Fibroblast of mammary gland (primary cell): ENCODE results near the gene IRF7.

Experiments
- DNase-seq: peaks from one replicate; pipeline ENCODE4 v3.0.0-alpha.2; 2010; ENCODE audit warnings: low read depth
- H3K4me3 ChIP-seq: 2 replicates; pipeline ENCODE4 v1.5.1; 2011; ENCODE audit warnings: low read depth, mild to moderate bottlenecking, low read length, moderate library complexity; ENCODE audit not compliant: control insufficient read depth
- TF ChIP-seq, protein P1 (sequence below): conservative IDR thresholded peaks from 2 replicates; pipeline ENCODE4 v1.5.1; 2011; ENCODE audit warnings: low read depth, low read length, inconsistent platforms; ENCODE audit not compliant: control insufficient read depth, insufficient read depth

The IRF7 gene

DNA sequence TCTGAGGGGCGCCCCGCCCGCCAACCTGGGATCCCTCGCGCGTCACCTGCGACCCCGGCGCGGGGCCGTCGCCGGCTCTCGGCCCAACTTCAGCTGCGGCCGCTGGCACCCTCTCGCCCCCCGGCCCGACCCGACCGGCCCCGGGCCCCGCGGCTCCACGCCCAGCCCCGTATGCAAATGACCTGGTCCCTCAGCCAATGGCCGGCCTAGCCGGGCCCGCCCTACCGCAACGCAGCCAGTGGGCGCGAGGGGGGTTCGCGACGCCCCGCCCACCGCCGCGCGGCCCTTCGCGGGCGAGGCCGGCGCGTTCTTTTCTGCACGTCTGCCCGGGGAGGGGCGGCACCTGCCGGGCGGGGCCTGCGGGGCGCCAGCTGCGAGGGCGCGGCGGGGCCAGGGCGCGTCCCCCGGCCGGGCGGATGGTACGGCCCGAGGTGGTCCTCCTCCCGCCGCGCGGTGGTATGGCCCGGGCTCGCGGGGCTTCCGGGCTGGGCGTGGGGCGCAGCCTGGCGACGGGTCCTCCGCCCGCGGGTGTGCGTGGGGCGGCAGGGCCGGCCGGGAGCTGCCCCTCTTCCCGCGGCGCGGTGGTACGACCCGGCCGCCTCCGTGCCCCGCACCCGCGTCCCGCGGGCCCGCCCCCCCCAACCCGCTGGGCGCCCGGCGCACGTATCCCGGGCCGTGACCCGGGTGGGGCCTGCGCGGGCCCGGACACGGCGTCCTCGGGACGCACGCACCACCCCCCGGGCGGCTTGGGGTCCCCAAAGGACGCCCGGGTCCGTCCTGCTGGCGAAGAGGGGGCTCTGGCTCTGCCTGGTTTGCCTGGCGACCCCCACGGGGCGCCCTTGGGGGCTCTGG lies 47.2 kb downstream of the IRF7 start:
- peak overlapping the region; percentile 40 for H3K4me3 ChIP-seq
- peak; percentile 78 for DNase-seq
- TF ChIP-seq, protein P1, sequence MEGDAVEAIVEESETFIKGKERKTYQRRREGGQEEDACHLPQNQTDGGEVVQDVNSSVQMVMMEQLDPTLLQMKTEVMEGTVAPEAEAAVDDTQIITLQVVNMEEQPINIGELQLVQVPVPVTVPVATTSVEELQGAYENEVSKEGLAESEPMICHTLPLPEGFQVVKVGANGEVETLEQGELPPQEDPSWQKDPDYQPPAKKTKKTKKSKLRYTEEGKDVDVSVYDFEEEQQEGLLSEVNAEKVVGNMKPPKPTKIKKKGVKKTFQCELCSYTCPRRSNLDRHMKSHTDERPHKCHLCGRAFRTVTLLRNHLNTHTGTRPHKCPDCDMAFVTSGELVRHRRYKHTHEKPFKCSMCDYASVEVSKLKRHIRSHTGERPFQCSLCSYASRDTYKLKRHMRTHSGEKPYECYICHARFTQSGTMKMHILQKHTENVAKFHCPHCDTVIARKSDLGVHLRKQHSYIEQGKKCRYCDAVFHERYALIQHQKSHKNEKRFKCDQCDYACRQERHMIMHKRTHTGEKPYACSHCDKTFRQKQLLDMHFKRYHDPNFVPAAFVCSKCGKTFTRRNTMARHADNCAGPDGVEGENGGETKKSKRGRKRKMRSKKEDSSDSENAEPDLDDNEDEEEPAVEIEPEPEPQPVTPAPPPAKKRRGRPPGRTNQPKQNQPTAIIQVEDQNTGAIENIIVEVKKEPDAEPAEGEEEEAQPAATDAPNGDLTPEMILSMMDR: no peak

DNA sequence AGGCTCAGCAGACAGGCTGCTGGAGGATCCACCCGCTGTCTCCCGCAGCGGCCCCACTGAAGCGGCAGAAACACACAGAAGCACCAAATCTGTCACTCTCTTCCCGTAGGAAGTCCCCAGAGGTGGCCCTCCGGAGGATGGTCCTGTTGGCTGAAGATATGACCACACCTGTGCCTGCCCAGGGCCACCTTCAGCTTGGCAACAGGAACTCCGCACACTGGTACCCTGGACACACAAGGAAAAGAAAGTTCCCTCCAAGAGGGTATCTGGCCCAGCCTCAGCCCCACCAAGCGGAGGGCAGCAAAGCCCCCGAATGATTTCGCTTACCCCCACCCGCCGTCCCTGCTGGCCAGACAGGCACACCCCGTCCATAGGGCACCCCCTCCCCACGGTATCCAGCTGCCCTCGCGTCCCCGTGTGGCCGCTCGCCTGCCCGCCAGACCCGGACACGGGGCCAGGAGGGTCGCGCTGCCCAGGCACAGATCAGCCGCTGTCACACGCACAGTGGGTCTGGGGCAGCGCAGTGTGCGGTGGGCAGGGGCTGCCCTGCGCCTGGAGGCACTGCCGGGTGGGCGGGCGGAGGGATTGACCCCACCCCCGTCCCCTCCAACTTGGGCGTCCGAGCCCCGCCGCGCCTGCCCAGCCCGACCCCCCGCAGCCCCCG lies 48.0 kb downstream of the IRF7 start:
- DNase-seq: no peak
- TF ChIP-seq, protein P1: no peak
- H3K4me3 ChIP-seq: peak overlapping the region; percentile 37

DNA sequence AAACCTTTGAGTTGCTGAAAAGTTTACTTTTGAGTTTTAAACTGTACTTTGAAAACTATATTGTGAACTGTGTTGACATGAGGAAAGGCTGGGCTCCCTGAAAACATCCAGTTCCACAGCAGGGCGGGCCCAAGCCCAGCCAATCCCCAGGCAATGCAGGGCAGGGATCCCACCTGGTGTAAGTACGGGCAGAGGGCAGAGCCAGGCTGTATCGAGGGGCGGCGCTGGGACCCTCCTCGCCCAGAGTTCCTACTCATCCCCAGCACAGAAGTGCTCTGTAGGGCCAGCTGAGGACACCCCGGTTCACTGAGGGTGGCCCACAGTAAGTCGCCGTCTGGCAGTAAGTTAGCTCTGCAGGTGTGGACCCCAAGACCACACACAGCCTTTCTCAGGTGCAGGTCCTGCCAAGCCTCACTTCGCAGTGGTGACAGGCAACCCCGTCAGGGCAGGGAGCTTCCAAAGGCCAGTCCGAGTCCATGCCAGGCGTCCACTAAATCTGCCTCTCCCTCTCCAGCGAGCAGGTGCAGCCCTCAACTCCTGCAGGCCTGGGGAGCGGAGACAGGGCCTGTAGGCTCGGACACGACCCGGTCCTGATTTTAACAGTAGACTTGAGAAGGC lies 48.6 kb downstream of the IRF7 start:
- H3K4me3 ChIP-seq: no peak overlapping the region
- TF ChIP-seq, protein P1: no peak
- no peak for DNase-seq

DNA sequence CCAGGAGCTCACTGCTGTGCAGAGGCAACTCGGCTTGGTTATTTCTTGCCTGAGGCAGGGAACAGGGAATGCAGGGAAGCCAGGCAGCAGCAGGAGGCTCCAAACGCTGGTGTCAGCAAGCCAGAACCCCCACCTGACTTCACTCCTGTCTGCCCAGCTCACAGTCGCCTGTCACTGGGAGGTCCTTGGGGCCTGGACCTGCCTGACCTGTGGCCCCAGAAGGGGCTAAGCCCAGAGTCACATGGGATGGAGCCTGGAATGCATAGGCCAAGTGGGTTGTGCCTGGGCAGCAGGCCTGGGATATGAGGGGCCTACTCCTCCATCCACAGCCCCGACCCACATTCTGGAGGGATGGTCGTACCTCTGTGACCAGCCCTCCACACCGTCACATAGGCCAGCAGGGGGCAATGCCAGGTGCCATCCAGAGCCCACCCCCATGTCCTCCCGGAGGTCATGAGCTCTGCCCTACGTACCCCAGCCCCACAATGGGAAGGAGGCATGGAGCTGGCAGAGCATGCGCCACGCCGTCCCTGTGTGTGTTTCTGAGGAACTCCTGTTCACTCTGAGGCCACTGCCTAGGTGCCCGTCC lies 49.7 kb downstream of the IRF7 start:
- no peak overlapping the region for H3K4me3 ChIP-seq
- TF ChIP-seq, protein P1: no peak
- no peak for DNase-seq

DNA sequence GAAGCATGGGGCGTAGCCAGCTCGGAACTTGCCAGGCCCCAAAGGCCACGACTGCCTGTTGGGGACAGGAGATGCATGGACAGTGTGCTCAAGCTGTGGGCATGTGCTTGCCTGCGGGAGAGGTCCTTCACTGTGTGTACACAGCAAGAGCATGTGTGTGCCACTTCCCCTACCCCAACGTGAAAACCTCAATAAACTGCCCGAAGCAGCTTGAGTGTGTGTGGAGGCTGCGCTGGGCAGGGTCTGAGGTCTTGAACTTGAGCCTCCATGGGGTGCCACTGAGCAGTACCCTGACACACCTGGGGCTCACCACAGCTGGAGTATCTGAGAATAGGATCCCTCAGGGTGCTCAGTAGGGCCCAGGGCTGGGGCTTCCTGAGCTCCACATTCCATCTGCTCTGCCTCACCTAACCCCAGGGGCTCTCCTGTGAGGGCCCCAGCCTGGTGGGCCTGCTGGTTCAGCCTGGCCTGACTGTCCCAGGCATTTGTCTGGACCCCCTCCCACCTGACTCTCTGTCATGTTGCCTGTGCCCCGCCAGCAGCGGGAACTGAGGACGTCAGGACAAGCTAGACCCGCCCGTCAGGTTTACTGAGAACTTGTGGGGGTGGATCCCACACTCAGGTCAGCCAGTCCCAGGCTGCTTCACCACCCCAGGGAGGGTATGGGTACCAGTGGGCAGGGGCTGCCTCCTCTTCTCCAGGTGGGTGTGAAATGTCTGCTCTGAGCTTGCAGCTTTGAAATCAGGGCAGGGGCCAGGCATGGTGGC lies 51.8 kb downstream of the IRF7 start:
- TF ChIP-seq, protein P1: no peak
- no peak for DNase-seq
- no peak overlapping the region for H3K4me3 ChIP-seq
